Right lobe of liver (tissue), 6 donors: ENCODE measurements around the gene UBASH3B. TPM values are rescaled to one million over a fixed set of nuclear protein-coding genes. Genes with fewer than 3 reads are reported as not detected.

Experiments
- ATAC-seq, 4 donors: fragments of 200-7000 bp; cut with Tn5 transposase; one replicate each; pipeline ENCODE4 v1.9.1; 2020; ENCODE audit warnings: mild to moderate bottlenecking in 4 of 4, moderate library complexity in 4 of 4
- DNase-seq, 3 donors: peaks; one replicate each; pipeline ENCODE4 v3.0.0-alpha.2; 2020
- H3K27ac ChIP-seq, 3 donors: fragments of 200-600 bp; one replicate each; pipeline ENCODE4 v1.8.0; 2022
- H3K27me3 ChIP-seq, 2 donors: fragments of 200-600 bp; one replicate each; pipeline ENCODE4 v1.8.0; 2022
- H3K36me3 ChIP-seq, 4 donors: fragments of 200-600 bp; sonication (generic) in 1 of 4; one replicate each; pipeline versions ENCODE4 v1.5.1 to v1.8.0; 2017 to 2022; ENCODE audit warnings: control low read depth in 1 of 4
- H3K4me1 ChIP-seq, 4 donors: fragments of 200-600 bp; sonication (generic) in 1 of 4; one replicate each; pipeline versions ENCODE4 v1.5.1 to v1.8.0; 2017 to 2022; ENCODE audit warnings: control low read depth in 1 of 4
- H3K4me3 ChIP-seq, 3 donors: fragments of 200-600 bp; one replicate each; pipeline ENCODE4 v1.8.0; 2022
- H3K9me3 ChIP-seq, 4 donors: fragments of 200-600 bp; sonication (generic) in 1 of 4; one replicate each; pipeline versions ENCODE4 v1.5.1 to v1.8.0; 2017 to 2022; ENCODE audit warnings: control low read depth in 1 of 4
- CTCF ChIP-seq, 4 donors: fragments of 200-600 bp in 3 of 4; fragments of 450-650 bp in 1 of 4; IDR thresholded peaks; one replicate each; pipeline versions ENCODE4 v1.5.1 to v1.8.0; 2016 to 2022; ENCODE audit warnings: antibody characterized with exemption in 4 of 4, mild to moderate bottlenecking in 2 of 4
- POLR2A ChIP-seq: fragments of 450-650 bp; IDR thresholded peaks from one replicate; pipeline ENCODE4 v1.6.1; 2017; ENCODE audit warnings: antibody characterized with exemption, mild to moderate bottlenecking
- WGBS: methylation state at CpG from one replicate; pipeline ENCODE4 v1.1.6; 2018; ENCODE audit warnings: low coverage, low lambda C conversion rate; ENCODE audit not compliant: insufficient coverage; ENCODE audit errors: missing lambda C conversion rate; 5-methylcytosine and 5-hydroxymethylcytosine counted together
- intact Hi-C, 2 donors: fragments of 100-400 bp; cut with DNase I; formaldehyde crosslinking; loops; one replicate each; pipeline versions ENCODE4 v1.11.2 to v1.14.1; 2022
- total RNA-seq, 6 experiments: library from RNA; depleted of rRNA in 2 of 6; stranded (reverse); fragments of >200 nt in 2 of 6; fragmentation: NEBNext Ultra II Directional in 3 of 6; extraction: Animal tissue kit (Norgen Biotek cat#: 25700) in 3 of 6; gene quantifications; one replicate each; pipeline versions ENCODE4 v1.1.0 to v1.2.4, GENCODE V29; 2016 to 2023
- donor health status: DM: no; HTN: yes; CAD: no.
- donor health status: DM: no; HTN: no; CAD: no.
- donor health status: DM: no; HTN: no; CAD: no.
- donor health status: DM: no; HTN: yes; CAD: no.
- donor health status: DM: no; HTN: yes; CAD: no.

UBASH3B gene
- total RNA-seq, 6 experiments from 2014 or later, result 1.7 to 10.5 (median 2.4) TPM

- DNase-seq, result no peak
- no peaks in the 10 kb centered on the region for H3K9me3 ChIP-seq
- peak overlapping the region in 1 of 3 donors; percentile 26 for H3K27ac ChIP-seq
- H3K4me3 ChIP-seq, result no peak overlapping the region
- intact Hi-C loops, result no loop called here
- ATAC-seq, result no peak
- WGBS, result 81% methylated on average over 8 of the region's 8 CpGs
- no peaks in the 10 kb centered on the region for H3K36me3 ChIP-seq
- no peaks in the 10 kb centered on the region for H3K4me1 ChIP-seq
- TF ChIP-seq POLR2A (no peak), CTCF (IDR thresholded peaks at IDR 0.05) (no peak)
- H3K27me3 ChIP-seq, result no peaks in the 10 kb centered on the region
Observed at GRCh38 chr11:122807731-122808477, 152.4 kb downstream of the UBASH3B start.

- no peaks in the 10 kb centered on the region for H3K9me3 ChIP-seq
- no peak for DNase-seq
- no peak overlapping the region for H3K4me3 ChIP-seq
- H3K36me3 ChIP-seq, result no peaks in the 10 kb centered on the region
- peak in 3 of 4 donors; percentile 45 to 67 (median 49) for ATAC-seq
- 60% methylated on average over 2 of the region's 2 CpGs for WGBS
- no peaks in the 10 kb centered on the region for H3K27me3 ChIP-seq
- H3K4me1 ChIP-seq, result no peaks in the 10 kb centered on the region
- intact Hi-C loops, result no loop called here
- H3K27ac ChIP-seq, result peak overlapping the region in 1 of 3 donors; percentile 26
- TF ChIP-seq POLR2A (no peak), CTCF (IDR thresholded peaks at IDR 0.05) (no peak)
Observed at GRCh38 chr11:122808478-122808869, 153.0 kb downstream of the UBASH3B start.

- 79% methylated on average over 3 of the region's 3 CpGs for WGBS
- Histone ChIP-seq H3K36me3 (no peaks in the 10 kb centered on the region), H3K4me1 (no peaks in the 10 kb centered on the region), H3K27me3 (no peaks in the 10 kb centered on the region), H3K9me3 (no peaks in the 10 kb centered on the region), H3K4me3 (no peak overlapping the region), H3K27ac (no peak overlapping the region)
- DNase-seq (no peak), ATAC-seq (no peak)
- intact Hi-C loops, result no loop called here
- TF ChIP-seq POLR2A (no peak), CTCF (IDR thresholded peaks at IDR 0.05) (no peak)
Observed at GRCh38 chr11:122809866-122810265, 154.3 kb downstream of the UBASH3B start.

- H3K4me3 ChIP-seq, result no peak overlapping the region
- DNase-seq (no peak), ATAC-seq (no peak)
- no peaks in the 10 kb centered on the region for H3K36me3 ChIP-seq
- no peaks in the 10 kb centered on the region for H3K4me1 ChIP-seq
- 82% methylated on average over 2 of the region's 2 CpGs for WGBS
- TF ChIP-seq CTCF (IDR thresholded peaks at IDR 0.05), result no peak
- TF ChIP-seq POLR2A, result no peak
- H3K27me3 ChIP-seq, result no peaks in the 10 kb centered on the region
- no peaks in the 10 kb centered on the region for H3K9me3 ChIP-seq
- intact Hi-C loops, result no loop called here
- no peak overlapping the region for H3K27ac ChIP-seq
Observed at GRCh38 chr11:122811721-122812120, 156.2 kb downstream of the UBASH3B start.
